IPS-NIHi7 (cell line): Measurements from ENCODE around the gene SLC6A6.
A peak's percentile ranks its signal among the peaks of the same experiment; 100 is the strongest.

Experiments used
- DNase-seq: peaks from one replicate; pipeline ENCODE4 v3.0.0; 2012; ENCODE audit warnings: mixed read lengths; ENCODE audit errors: extremely low spot score

Gene SLC6A6

DNA sequence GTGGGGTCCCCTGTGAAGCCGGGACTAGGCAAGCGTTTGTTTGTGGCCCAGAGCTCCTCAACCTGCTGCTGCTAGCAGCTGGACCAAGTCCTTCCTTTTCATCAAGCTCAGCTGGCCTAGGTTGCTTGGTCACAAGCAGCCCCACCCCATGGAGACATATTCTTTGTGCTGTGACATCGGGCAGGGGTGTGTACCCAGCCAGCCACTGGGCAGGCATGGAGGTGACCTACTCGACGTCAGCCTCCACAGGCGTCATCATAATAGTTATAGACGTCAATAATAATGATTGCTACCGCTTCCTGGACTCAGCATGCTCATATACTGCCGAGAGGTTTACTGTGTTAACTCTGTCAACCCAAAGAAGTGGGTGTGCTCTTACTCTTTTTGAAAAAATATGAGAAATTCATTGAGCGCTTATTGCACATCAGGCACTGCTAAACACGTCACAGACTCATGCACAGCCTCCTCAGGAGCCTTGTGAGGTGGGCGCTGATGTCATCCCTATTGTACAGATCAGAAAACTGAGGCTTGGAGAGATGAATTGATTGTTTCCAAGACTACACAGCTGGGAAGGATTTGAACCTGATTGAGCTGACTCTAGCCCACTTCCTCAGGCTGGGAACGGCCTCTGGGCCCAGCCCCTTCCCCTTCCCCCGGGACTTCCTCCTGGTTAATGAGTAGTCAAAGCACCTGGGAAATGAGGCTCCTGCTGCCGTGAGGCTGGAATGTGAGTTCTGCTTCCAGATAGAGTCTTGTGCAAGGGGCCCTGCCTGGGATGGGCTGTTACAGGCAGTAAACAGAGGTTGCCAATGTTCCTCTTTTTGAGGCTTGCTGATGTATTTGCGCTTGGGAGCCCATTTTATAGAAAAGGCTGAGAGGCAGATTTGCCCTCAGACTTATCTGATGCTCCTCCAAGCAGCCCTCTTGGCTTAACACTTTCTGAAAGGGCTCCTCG, 16.2 kb downstream of the SLC6A6 start:
- DNase-seq, result peak; percentile 57

DNA sequence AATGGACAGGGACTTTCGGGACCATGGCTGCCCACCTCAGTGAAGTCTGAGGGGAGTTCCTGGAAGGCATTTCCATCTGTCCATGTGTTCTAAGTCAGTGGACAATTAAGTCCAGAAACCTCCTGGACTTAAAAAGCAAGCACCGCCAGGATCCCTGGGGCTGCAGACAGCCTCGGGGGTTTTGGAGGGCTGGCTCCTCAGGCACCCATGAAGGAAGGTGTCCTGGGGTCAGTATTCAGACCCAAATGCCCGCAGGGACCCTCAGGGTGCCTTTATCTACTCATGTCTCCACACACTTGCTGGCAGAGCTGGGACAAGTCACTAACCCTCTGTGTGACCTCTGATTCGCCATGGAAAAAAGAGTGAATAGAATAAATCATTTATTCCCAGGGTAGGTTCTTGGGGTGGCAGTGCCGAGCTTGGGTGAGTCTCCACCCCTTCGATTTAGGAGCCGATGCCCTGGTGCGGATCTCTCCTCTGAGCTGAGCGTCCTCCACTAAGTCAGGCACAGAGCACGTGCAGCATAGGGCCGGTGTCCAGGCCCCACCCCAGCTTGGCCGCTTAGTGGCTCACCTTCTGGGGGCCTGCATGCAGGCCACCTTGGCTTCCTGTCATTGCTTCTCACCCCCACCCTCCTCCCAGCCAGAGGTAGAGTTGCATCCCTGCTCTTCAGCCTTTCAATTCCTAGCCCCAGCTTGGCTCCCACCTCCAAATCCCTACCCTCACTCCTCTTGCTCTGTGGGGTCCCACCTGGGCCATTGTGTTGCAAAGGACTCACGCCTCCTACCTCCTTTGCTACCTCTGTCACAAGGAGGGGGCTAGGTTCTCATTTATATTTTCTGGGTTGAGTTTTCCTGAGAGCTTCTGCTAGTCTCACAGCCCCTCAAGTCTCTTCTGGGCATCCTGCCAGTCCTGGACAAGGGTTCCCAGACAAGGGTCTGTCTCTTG, 19.9 kb downstream of the SLC6A6 start:
- peak; percentile 78 for DNase-seq

DNA sequence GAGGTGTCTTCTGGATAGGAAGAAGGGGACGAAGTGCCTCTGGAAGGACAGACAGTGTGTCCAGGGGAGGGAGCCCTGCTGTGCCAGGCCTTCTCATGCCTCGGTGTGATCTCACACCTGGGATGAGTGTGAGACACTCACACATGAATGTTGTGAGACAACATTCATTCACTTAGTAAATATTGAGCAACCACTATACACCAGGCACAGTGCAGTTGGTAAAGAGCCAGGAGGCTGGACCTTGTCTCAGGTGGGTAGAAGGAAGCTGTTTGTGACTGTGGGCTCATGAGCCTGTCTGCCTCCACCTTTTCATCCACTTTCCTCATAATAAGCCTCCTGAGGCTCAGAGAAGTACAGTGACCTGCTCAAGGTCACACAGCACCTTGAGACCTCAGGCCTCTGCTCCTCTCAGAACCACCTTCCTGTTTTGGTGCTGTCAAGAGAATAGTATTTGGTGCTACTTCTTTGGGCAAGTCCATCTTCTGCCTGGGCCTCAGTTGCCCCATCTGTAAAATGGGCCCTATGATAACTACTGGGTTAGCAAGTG, 20.9 kb downstream of the SLC6A6 start:
- DNase-seq, result no peak

DNA sequence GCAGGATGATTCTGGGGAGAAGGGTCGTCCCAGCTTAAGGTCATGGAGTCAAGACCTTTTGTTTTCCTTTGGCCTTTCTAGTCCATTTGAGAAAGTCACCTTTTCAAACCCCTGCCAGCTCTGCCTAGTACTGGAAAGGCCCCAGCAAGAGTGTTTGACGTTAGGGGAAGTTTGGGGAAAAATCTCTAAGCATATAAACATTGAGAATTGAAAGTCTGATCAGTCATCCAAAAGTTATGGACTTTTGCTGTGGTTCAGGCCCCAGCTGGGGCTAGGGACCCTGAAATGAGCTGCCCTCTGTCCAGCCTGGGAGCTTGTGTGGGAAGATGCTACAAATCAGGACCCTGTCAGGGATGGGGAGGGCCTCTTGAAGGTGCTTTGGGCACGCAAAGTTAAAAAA, 21.6 kb downstream of the SLC6A6 start:
- no peak for DNase-seq

DNA sequence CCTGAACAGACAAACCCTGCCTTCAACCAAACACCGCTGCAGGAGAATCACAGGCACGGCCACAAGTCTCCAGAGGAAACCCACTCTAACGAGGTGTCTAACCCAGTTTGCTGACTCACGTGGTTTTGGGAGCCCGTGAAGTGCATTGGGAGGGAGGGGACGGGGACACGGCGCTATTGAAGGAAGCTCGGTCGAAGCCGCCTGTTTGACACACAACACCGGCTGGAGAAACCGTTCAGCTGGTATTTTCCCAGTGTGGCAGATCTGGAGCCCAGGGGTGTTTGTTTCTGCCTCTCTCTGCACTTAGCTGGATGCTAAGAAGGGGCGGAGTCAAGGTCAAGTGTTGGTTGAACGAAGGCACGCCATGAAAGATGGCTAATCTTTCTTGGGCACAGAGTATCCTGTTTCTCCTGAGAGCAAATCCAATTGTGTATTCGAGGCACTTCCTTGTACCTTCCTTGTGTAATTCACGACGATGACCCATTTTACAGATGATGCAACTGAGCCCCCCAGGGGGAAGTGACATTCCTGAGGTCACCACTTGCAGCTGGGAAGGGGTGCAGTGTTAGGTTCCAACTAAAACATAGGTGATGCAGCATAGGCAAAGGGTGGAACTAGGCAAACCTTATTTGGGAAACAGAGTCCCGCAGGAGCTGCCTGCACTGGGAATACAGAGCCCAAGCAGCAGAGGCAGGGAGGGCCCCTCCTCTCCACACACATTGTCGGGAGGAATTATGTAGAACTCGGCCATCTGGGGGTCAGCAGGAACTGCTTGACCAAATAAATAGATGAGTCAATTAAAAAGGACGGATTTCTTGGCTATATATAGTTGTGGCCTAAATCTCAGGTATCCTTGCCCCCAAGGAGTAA, 22.5 kb downstream of the SLC6A6 start:
- no peak for DNase-seq

DNA sequence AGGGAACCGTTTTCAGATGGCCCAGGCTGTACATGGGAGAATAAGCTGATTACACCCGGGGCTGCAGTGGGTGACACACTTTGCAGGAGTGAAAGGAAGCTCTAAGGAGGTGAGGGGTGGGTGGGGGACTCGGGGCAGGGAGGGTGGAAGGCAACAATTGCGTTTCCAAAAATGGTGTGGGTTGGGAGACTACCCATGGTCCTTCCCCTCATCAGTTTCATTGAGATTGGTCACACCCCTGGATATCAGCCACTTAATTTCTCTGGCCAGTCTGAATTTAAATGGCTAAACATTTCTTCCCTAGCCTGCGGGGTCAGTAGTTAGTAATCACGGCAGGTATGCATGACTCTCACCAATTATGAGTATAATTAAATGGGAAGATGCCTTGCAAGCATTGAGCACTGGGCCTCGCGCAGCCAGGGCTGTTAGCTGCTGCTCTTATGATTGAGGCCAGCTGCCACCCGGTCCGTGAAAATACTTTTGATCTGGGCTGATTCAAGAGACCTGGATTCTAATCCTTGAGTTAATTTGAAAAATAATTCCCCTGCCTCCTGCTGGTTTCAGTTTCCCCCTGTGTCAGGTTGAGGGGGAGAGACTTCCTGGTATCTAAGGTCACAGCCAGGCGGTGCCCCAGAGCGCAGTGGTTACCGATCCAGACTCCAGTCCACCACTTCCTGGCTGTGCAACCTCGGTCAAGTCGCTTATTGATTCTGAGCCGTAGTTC, 23.3 kb downstream of the SLC6A6 start:
- DNase-seq, result no peak

DNA sequence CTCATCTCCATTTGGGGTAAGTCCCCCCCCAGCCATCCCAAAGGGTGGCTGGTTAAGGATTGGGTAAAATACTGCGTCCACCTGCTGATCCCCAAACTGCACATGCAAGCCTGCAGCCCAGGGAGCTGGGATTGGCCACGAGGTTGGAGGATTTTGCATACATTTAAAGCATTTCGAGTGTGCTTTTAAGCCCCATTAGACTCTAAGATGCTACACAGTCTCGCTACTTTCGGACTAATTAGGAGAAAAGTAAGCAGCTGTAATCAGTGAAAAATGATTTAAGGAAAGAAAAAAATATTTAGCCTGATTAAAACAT, 23.9 kb downstream of the SLC6A6 start:
- DNase-seq, result no peak

DNA sequence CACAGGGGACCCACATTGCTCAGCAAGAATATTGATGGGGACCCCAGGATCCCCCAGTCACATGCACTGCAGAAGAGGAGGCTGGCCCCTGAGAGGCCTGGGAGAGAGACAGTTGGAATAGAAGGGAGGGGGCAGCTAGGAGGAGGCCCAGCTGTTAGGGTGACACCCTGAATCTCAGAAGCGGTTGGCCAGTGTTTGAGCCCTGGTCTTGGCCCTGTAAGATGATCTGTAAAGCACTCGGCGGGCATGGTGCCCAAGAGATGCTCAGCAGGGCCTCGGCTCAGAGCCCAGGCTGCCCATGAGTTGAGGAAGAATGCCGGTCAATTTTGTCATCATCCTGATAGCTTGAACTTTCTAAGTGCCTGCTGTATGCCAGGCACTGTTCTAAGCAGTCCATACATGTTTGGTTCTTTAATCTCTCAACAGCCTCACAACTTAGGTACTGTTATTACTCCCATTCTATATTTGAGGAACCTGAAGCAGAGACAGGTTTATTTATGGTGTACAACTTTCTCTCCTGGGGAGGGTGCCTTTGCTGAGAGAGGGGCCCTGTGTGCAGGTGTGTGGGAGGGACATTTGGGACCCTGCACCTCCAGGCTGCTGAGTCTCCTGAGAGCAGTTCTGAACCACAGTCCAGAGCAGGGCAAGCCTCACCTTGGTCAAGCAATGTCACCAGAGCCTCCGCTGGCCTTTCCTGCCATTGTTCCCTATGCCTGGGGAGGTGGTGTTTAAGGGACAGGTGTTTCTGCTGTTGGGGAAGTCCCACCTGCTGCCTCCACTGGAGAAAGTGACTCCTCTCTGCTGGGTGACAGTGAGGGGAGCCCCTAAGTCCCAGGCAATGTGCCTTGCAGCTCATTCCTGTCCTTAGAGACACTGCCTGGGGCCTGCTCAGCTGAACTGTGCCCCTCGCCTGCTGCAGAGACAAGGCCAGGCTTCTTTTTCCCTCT, 26.0 kb downstream of the SLC6A6 start:
- DNase-seq, result no peak

DNA sequence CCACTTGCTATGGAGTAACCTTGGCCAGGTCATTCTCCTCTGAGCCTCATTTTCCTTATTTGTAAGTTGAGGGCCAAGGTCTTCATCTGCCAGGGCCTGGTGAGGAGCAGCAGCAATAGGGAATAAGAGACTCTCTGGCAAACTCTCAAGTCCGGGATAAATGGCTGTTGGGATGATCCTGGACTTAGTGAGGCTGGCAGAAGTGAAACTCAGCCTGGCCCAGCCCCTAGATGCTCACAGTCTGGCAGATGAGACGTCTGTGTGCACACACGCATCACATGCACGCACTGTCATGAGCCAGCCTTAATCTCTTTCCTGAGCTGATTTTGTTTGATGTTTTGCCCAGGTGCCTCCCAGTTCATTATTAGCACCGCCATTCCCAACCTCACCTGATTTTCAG, 26.8 kb downstream of the SLC6A6 start:
- DNase-seq, result no peak

DNA sequence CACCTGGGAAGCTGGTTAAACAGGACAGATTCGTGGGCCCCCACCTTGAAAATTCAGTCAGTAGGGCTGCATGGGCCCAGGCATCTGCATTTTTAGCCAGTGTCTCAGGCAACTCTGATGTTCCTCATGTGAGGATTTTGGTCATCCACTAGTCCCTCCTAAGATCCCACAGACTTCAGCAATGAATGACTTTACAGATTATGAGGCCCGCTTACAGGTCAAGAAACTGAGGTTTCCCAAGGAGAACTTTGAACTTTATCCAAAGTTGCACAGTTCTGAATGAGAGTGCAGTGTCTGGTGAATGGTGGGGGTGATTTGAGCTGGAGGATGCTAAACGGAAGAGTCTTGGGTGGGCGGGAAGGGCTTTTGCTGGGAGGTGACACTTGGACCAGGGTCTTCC, 27.2 kb downstream of the SLC6A6 start:
- no peak for DNase-seq

DNA sequence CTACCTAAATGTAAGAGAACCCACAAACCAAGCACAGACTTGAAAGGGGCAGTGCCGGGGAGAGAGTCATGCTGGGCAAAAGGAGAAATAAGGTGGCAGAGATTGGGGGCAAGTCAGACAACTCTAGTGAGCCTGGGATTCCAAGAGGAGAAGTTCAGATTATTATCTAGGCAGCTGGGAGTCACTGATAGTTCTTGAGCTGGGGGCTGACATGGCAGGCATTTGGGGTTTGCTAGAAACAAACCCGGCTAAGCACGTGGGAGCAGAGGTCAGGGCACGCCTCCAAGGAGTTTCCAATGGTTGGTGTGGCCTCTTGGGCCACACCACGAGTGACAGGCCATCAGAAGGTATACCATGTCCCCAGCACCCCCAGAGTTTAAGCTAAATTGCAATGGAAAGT, 27.6 kb downstream of the SLC6A6 start:
- DNase-seq, result no peak

DNA sequence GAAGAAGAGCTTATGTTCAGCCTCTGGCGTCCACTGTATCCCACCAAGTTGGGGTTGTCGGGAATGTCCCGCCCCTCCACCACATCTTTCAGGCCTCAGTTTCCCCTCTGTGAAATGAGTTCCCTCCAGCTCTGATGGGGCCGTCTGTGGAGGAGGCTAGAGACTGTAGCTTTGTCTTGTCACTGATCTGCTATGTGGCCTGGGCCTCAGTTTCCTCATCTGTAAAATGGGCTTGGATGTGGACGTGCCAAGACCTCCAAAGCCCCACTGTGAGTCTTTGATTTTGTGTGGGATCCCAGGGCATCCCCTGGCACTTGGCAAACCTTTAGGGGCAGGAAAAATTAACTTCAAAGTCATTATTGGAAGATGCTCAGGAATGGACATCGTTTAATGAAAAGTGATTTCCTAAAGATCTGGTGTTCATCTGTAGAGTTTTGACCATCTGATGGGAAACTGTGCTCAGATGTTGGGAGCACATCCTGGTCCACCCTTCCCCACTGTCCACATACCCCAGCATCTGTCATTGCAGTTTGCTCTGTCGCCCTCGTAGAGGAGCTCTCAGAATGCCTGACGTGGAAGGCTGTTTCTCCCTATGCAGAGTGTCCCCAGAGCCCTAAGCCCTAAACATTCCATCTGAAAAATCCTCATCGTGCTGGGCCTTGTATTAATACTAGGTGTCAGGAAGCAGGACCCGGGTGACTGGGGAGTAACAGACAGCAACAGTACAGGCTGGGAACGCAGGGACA, 28.5 kb downstream of the SLC6A6 start:
- DNase-seq, result no peak

DNA sequence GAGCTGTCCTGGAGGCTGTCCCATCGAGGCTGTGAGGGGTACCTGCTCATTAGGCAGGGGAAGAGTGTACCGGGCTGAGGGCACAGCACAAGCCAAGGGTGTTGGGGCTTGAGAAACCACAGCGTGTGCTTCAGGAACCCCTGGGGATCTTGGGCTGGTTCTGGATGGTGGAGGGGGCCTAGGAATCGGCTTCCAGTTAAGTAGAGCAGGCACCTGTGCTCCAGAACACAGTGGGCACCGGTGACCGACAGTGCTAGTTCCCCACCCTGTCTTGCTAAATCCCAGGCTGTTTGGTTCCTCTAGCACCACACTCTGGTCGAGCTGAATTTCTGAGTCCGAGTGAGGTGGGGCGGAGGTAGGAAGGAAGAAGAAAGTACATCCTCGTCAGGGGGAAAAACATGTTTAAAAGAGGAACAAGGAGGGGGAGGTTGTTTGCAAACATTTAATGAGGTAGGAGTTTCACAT, 29.1 kb downstream of the SLC6A6 start:
- DNase-seq, result peak; percentile 45

DNA sequence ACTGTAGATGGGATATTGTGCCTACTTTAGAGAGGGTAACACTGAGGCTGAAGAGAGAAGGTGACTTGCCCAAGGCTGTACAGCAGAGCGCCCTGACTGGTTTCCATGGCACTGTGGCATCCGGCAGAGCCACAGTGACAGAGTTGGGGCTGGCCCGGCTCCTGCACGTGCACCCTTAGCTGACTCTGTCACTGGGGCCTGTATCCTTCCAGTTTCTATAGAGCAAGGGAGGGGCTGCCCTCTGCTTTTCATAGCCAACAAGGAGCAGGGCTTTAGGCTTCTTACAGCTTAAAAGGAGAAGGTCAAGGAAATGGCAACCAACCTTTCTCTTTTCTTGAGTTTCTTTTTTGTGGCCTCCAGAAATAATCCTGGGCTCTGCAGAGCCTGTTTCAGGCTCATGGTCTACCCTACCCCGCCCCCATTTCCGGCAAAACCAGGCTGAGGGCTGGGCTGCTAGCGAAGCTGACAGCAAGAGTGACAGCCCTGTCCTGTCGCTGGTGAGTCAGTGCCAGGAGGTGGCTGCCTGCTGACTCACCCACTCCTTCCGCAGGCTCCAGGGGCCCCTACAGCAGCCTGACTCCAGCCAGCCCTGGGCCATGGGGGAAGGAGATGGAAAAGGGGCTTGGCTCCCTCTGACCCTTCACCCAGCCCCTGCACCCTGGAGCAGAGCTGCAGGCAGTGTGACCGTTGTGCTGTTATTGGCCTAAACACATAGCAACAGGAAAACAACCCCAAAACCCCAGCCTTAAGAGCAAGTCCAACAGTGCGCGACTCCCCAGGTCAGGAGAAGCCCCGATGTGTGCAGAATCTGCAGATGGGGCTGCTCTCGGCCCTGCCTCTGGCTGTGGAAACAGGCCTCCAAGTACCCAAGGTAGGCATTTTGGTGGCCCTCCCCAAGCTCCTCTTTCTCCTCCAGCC, 29.8 kb downstream of the SLC6A6 start:
- peak; percentile 90 for DNase-seq

DNA sequence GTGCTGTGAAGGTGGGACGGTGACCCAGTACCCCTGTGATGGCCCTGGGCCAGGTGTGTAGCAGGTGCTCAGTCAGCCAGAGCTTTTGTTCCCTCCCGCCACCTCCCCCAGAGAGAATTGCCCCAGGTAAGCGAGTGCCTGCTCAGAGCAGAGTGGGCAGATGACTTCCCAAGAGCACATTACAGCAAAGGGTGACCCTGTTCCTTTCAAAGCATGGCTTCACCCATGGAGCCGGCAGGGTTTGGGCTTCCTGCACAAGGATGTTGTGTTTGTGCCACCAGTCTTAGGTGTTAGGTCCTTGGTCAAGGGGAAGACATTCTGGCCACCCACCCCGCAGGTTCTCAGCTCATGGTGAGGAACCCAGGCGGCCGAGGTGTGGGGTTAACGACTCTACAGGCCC, 30.7 kb downstream of the SLC6A6 start:
- no peak for DNase-seq

DNA sequence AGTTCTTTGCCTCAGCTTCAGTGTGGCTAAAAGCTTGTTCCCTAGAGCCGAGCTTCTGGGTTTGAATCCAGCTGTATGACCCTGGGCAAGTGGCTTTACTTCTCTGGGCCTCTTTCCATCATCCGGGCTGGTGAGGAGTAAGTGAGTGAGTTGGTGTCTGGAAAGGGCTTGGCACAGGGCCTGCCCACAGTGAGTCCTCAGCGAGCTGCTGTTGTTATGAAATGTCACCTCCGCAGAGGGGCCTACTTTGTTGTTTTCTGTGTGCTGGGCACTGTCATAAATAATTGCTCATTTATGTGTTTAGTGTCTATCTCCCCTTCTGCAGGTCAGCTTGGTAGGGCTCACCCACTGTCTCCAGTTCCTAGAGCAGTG, 31.7 kb downstream of the SLC6A6 start:
- no peak for DNase-seq

DNA sequence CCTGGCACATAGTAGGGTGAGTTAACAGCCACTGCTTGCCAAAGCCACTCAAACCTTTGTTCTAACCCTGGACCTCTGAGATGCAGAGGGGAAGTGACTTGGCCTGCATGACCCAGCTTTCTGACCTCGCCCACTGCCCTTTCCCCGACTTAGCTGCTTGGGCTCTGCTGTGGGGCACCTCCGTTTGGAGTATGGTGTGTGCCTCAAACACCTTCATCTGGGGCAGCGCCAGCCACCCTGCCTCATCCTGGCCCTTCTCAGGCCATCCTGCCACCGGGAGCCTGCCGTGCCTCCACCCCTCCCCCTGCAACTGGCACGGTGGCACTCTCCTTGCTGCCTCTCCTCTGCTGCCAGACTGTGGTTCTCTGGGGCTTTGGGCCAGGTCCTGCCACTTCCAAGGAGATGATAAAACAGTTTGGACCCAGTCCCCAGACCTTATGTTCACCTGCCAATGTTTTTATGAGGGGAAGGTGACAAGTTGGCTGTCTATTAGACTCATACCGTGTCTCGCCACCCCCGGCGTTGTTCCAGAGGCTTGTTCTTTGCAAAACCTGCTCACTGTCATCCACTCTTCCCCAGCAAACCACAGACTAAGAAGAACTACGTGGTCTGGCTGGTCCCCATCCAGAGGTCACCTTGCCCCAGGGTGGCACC, 32.2 kb downstream of the SLC6A6 start:
- no peak for DNase-seq
